NOMO-1 (cell line): ENCODE data around the gene IL36RN.
"Not testable (repeated sequence)": the region's sequence is repeated elsewhere in the genome, so short reads cannot be mapped to it uniquely, and the experiment has no call there.

ENCODE experiments used
- DNase-seq, 2 experiments: peaks; one replicate each; lab custom pipeline; 2025; ENCODE audit not compliant: unreplicated experiment in 2 of 2; lab: John Stamatoyannopoulos, UW

Gene IL36RN

DNA sequence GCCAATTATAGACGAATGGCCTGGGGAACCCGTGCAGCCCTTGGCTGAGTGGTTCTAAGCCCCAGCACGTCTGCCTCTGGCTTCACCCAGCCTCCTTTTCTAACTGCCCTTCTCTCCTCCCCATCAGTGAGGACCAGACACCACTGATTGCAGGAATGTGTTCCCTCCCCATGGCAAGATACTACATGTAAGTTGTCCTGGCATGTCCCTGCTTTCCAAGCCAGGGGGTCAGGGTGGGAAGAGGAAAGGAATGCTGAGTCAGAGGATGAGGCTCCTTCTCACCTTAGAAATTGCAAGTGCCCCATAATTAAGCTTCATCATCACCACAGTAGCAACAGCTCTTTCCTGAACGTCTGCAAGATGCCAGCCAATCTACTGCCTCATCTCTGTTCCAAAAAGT, 13.6 kb downstream of the IL36RN start:
- DNase-seq: no peak

DNA sequence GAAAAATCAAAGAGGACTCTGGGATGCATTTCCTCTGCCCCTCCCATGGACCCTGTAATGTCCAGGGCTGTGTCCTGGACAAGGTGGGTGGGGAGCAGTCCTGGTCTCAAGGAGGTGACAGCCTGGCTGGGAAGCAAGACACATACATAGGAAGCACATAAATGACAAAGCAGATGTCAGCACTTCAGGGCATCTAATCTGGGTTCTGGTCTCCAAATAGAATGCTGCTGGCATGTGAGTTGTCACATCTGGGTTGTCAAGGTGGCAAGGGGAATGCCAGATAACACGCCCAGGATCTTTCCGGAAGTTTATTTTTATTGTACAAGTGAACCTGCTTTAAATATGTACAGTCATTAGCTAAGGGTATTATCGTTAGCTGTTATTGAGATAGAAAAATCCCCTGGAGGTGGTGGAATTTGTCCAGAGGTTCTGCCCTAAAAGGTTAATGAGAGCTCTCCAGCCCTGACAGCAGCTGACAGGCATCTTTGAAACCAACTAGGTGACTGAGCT, 14.4 kb downstream of the IL36RN start:
- no peak for DNase-seq

DNA sequence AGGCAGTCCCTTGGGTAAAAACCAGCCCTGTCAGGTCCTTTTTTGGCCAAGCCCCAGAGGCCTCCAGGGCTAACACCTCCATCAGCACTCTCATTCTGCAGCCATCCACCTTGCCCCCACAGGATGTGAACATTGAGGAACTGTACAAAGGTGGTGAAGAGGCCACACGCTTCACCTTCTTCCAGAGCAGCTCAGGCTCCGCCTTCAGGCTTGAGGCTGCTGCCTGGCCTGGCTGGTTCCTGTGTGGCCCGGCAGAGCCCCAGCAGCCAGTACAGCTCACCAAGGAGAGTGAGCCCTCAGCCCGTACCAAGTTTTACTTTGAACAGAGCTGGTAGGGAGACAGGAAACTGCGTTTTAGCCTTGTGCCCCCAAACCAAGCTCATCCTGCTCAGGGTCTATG, 16.0 kb downstream of the IL36RN start:
- DNase-seq: no peak

DNA sequence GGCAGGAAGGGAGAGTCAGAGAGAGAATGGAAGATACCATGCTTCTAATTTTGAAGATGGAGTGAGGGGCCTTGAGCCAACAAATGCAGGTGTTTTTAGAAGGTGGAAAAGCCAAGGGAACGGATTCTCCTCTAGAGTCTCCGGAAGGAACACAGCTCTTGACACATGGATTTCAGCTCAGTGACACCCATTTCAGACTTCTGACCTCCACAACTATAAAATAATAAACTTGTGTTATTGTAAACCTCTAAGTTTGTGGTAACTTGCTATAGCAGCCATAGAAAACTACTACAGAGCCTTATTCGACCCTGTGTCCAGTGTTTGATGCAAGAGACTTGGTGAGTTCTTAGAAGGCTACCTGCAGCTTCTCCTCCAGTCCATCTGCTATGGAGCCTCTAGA, 16.6 kb downstream of the IL36RN start:
- no peak for DNase-seq

DNA sequence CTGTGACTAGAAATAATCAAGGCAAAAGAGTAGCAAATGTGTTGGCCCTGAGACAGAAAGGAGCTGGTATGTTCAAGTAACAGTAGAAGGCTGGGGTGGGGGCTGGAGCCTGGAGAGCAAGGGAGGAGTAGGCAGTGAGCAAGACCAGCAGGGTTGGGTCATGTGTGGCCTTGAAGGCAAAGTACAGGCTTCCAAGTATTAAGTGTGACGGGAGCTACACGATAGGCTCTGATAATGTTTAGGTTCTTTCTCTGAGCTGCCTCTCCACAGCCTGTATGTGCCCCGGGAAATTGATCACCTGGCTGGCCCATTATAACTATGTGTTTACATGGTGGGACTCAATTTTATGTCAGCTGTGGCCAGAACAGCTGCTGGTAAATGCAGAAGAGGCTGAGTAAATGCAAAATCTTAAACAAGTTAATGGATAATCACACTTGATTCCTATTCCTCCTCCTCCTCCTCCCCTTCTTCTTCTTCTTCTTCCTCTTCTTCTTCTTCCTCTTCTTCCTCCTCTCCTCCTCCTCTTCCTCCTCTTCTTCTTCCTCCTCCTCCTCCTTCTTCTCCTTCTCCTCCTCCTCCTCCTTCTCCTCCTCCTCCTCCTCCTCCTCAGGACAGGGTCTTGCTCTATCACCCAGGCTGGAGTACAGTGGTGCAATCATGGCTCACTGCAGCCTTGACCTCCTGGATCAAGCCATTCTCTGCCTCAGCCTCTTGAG, 18.1 kb downstream of the IL36RN start:
- DNase-seq: no peak

DNA sequence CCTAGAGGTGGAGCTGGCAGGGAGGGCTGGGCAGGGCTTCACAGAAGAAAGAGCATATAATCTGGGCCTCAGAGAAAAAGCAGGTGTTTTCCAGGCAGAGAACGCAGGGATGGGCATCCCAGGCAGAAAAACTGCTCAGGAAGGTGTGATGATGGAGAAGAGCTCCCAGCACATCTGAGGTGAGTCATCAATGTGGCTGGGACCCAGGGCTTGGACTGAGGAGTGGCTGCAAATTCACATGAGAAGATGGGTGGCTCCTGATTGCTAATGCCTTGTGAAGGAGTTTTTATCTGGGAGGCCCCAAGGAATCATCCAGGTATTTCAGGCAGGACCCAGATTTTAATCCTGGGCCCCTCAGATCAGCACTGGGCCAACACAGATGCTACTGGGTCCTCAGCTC, 18.9 kb downstream of the IL36RN start:
- DNase-seq: no peak

DNA sequence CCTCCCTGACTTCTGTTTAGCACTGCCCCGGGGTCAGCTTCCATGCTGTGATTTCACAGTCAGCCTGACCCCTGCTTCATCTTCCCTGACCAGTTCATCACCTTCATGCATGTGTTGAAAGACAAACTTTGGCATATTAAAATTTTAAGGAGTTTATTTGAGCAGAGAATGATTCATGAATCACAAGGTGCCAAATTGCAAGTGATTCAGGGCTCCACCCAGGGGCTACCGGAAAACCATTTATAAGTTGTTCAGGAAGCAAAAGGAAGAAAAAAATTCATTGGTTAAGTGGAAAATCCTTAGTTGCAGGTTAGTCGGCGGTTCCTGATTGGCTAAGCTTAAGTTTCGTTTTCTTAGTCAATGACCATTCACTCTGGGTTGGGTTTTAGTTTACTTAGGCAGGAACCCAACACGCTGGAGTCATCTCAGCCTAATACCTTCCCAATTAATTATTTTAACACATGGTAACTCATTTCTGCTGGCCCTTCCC, 19.4 kb downstream of the IL36RN start:
- no peak for DNase-seq

DNA sequence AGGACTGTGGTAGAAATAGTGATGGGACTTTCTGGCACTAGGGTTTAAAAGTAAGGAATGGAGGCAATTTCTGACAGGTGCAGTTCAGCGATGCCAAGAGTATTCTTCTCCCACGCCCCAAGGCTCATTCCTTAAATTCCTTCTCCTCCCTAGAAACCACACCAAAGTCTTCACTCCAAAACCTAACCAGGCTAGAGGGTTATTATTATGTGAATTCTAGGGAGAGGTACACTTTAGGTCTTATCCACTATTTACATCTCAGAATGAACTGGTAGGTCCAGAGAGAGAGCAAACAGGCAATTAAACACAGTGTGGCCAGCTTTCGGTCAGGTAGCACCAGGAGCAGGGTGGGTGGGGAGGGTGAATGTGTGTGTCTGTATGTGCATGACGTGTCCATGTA, 20.1 kb downstream of the IL36RN start:
- no peak for DNase-seq

DNA sequence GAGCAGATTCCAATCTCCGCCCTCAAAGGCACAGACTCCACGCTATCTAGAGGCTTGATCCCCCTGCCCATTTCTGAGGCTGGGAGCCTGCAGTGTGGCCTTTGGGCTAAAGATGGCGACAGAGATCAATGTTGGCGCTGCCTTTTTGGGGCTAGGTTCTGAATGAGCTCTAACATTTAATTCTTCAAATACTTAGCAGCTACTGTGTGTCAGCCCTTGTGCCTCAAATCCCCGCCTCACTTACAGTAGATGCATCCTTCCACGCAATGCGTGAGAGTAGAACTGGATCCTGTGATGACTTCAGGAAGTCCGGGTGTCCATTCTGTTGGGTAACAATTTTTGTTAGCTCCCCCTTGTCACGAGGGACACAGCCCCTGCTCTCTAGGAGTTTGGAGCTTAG, 21.1 kb downstream of the IL36RN start:
- peak; percentile 36 to 49 for DNase-seq

DNA sequence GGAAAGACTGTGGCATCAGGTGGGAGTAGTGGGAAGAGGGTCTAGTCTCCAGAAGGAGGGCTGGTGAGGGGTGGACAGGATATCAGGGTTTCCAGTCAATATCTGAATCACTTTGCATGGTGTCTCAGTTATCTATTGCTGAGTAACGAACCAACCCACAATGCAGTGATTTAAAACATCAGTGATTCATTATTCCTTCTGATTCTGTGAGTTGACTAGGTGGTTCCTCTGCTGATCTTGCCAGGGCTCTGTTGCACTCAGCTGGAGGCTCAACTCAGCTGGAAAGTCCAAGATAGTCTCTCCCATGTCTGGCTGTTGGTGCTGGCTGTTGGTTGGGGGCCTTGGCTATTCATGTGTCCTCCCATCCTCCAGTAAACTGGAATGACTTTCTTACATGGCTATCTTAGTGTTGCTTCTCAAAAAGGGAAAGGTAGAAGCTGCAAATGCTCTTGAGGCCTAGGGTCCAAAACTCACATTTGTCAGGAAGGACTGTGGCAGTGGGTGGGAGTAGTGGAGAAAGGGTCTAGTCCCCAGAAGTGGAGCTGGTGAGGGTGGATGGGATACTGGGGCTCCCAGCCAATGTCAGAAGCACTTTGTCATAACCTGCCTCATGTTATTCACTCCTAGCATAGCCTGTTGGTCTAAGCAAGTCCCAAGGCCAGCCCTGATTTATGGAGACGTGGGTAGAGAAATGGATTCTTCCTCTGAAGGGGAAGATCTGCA, 22.7 kb downstream of the IL36RN start:
- no peak for DNase-seq

DNA sequence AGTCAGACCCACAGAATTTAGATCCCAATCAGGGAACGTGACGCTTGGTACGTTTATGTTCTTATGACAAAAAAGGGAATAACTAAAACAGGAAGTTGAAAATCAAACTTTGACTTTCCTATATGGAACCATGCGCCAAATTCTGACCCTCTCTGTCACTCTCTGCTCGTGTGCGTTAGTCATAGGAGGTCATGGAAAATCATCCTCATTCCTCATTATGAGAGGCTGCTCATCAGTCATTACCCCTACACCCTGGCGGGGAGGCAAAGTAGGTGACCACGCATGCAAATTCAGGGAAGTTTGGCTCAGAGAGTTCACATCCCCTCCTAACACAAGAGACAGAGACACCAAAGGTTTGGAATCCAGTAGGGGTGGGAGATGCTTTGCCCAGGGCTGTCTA, 24.3 kb downstream of the IL36RN start:
- DNase-seq: no peak

DNA sequence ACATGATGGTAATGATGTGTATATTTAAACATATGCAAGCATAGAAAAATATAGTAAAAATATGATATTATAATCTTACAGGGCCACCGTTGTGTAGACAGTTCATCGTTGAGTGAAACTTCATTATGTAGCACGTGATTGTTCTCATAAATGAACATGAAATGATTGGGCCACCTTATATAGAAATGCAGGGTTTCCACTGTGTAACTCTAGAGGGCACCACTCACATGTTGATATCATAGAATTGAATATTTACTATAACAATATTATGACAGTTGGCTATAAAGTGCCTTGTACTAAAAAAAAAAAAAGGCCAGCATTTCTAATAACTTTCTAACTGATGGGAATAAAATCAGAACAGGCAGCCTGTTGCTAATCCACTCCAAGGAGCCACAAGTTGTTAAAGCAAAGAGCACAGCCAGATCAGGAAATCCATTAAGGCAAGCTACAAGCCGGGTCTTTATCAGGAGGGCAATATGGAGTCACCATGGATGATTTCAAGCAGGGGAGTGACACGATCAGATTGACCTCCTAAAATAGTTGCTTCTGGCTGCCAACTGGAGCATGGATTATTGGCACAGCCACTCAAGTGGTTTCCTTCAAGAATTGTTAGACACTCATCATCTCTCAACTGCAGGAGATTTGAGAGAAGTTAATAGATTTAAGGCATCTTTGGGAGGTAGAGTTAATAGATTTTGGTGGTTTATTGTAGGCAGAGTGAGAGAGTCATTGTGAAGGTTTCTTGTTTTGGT, 25.4 kb downstream of the IL36RN start:
- peak in 1 of 2 experiments; percentile 66 for DNase-seq

DNA sequence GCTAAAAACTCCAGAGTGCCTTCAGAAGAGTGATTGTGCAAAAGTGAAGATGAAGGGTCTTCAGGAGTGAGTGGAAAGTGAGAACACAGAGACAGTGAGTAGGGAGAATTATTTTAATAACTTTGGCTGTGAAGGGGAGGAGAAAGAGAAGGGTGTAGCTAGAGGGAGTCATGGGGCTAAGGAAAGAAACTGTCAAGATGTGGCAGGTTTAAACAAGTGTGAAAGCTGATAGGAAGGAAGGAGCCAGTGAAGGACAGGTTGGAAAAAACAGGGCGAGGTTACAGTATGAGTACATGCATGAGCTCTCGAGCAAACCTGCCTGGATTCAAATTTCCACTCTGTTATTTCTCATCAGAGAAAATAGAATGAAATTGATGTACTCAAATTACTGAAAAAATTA, 26.5 kb downstream of the IL36RN start:
- DNase-seq: no peak

DNA sequence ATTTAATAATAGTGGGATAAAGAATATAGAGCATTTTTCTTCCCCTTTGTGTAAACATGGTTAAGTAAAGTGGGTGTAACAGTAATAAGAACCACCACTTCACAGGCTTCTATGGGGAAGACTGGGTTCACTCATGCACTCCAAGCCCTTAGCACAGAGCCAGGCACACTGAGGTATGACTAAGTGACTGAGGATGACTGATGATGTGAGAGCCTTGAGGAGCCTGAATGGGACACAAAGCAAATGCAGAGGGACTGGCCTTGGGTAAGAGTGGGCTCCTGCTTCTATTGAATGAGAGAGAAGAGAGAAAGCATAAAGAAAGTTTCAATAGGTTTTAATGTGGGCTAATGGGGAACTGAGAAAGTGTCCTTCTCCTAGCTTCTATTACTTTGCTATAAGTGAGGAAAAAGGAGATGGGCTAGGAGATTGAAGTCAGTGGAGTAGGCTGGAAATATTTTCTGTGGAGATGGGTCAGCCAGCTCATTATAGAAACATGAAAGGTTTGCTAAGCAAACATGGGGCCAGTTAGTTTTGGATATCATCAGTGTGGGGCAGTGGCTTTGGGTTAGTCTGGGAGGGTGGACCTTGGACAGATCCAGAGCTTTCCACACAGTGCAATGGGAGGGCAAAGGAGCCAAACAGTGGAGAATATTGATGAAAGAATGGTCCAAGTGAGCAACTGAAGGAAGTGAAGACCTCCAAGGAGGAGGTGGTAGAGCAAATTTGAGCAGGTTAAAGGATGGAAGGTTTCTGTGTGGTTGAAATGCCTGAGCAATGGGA, 29.4 kb downstream of the IL36RN start:
- no peak for DNase-seq

DNA sequence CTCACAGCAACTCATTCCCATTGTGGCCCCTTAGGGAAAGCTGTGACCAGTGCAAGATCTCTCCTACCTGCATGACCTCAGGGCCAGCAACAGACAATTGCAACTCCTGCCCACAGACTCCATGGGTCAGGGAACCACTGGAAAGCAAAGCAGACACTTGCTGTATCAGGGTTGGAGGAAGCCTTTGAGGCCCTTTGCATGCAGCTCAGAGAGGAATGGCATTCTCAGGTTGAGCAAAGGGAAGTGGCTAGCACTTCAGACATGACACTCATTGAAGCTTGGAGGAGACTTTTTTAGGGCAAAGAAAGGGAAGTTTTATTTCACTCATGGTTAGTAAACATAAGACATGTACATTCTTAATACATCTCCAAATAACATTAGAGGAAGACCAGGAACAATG, 30.9 kb downstream of the IL36RN start:
- peak; percentile 63 to 82 for DNase-seq

DNA sequence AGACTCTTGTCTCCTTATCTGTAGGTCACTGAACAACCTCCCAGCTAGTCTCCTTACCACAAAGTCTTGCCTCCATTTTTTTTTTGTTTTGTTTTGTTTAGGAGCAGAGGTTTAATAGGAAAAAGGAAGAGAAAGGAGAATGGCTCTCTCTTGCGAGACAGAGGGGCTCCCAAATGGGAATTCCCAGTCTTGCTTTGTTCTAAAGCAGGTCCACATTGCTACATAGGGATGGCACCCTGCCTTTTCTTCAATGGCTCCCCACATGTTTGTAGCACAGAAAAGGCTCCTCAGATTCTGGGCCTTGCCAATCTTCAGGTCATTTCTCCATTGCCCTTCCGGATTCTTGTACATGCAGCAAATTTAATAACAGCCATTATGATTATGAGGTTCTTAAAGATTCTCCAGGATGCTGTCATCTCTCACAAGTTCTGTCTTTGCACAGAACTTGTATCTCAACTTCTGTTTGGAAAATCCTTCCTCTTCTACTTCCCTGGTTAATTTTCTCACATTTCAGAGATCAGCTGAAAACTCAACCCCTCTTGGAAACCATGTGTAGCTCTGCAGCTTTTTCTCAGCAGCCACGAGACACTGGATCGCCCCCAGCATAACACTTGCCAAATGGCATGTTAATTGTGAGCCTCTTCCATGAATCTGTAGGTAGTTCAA, 32.4 kb downstream of the IL36RN start:
- DNase-seq: no peak

DNA sequence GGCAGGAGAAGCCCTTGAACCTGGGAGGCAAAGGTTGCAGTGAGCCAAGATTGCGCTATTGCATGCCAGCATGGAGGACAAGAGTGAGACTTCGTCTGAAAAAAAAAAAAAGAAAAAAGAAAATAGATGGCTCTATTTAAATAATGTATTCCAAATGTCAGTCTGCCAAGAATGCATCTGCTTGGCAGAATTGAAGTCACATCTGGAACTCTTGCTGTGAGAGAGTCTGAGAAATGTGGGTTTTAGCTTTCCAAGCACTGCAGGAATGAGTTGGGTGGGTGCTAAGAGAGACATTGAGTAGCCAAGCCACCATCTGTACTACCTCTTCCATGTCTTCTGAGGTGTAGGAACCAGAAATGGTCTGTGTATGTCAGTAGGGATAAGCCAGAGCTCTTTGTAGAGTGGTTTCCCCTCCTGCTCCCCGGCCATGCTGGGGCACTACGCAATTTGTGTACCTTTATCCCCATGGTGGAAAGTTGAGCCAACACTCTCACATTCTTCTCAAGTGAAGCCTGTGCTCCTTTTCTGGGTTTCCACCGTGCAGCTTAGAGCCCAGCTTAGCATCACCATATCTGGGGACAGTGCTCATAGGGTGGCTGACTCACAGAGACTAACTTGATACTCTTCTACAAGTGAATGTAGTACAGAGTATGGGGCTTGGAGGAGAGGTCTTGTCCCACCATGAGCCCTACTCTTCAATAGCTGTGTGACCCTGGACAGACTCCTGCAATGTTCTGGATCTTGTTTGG, 34.0 kb downstream of the IL36RN start:
- DNase-seq: no peak

DNA sequence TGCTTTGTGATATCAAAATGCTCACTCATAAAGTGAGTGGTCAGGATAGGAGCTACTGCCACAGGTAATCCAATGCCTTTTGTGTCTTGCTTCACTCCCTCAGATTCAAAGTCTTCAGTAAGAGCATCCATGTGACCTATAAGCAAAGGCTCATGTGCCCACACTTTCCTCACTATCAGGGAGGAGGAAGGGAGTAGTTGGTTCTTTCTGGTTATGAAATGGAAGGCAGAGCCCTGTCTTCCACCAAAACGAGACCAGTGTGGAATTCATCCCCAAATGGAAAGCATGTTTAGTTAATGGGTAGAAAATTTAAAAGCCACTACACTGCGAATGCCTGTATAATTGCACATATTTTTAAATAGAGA, 34.6 kb downstream of the IL36RN start:
- no peak for DNase-seq

DNA sequence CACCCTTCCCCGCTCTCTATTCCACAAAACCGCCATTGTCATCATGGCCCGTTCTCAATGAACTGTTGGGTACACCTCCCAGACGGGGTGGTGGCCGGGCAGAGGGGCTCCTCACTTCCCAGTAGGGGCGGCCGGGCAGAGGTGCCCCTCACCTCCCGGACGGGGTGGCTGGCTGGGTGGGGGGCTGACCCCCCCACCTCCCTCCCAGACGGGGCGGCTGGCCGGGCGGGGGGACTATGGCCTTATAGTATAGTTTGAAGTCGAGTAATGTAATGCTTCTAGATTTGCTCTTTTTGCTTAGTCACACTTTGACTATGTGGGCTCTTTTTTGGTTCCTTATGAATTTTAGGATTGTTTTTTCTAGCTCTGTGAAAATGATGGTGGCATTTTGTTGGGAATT, 37.3 kb downstream of the IL36RN start:
- not testable (repeated sequence) for DNase-seq
